ENCODE measurements around the gene ENTPD6.
A peak's percentile ranks its signal among the peaks of the same experiment; 100 is the strongest.

Gene ENTPD6

DNA sequence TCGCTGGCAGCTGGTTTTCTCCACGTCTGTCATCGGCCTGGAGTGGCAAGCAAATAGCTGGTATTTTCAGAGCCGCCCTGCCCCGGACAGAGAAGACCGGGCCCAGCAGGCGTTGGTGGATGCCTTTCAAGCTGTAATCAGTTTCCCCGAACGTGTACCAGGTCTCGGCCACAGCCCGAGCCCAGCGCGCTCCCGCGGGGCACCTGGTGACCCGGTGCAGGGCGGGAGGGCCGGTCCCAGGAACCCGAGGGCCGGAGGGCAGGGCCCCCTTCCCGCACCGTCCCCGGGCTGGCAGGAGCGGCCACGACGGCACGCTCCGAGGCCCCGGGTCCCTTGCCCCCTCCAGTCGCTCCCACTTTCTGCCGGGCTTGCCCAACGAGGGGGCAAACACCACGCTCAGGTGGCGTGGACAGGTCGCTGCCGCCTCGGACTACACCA is 52.0 kb downstream of the ENTPD6 start:
- TF ChIP-seq GATA3 (IDR thresholded peaks at IDR 0.05; ENCODE audit: low read depth, low read length): no peak
- no peak for TF ChIP-seq GATA2 (IDR thresholded peaks at IDR 0.05; ENCODE audit: low read depth, low read length)

DNA sequence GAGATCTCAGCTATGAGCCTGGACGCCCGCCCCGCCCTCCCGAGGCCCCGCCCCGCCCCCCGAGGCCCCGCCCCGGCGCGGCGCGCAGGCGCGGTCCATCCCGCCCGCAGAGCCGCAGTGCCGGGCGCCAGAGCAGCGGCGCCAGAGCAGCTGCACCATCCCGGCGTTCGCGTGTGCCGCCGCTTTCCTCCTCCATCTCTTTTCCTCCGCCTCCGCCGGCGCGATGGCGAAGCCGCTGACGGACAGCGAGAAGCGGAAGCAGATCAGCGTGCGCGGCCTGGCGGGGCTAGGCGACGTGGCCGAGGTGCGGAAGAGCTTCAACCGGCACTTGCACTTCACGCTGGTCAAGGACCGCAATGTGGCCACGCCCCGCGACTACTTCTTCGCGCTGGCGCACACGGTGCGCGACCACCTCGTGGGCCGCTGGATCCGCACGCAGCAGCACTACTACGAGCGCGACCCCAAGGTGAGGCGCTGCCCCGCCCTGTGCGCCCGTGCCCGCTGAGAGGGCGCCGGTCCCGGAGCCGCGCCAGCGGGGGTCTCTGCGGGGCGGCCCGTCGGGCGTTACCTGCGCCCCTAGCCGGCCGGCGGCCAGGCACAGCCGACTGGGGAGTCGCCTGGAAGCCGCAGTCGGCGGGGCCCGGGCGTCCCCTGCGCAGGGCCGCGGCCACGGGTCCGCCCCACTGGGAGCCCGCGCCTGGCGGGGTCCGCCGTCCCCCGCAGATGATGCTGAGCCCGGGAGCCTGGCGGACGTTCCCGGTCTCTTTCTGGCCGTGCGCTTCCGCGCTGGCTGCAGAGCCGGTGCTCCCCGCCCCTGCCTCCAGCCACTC is 52.7 kb downstream of the ENTPD6 start, which contains the start of gene PYGB:
TSS of gene PYGB (plus strand) at position 130 of the 830 bp plus-strand sequence. CDS start at position 224, 94 bp downstream.
- no peak for TF ChIP-seq GATA3 (IDR thresholded peaks at IDR 0.05; ENCODE audit: low read depth, low read length)
- TF ChIP-seq GATA2 (IDR thresholded peaks at IDR 0.05; ENCODE audit: low read depth, low read length): no peak

DNA sequence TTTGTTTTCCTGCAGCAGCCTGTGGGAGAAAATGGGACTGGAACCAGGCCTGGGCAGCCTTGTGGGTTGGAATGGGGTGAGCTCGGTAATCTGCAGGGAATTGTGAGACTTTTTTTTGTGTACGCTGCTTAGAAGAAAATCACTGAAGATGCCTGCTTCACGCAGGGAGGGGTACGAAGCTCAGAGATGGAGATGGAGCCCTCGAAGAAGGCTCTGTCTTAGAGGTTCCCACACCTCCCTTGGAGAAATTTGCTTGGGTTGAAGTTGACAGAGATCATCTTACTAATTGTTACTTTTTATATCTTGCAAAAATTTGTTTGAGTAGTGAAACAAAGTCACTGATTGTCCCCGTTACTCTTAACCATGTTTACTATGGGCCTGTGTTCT is 53.3 kb downstream of the ENTPD6 start:
- no peak for TF ChIP-seq GATA3 (IDR thresholded peaks at IDR 0.05; ENCODE audit: low read depth, low read length)
- TF ChIP-seq GATA2 (IDR thresholded peaks at IDR 0.05; ENCODE audit: low read depth, low read length): no peak

DNA sequence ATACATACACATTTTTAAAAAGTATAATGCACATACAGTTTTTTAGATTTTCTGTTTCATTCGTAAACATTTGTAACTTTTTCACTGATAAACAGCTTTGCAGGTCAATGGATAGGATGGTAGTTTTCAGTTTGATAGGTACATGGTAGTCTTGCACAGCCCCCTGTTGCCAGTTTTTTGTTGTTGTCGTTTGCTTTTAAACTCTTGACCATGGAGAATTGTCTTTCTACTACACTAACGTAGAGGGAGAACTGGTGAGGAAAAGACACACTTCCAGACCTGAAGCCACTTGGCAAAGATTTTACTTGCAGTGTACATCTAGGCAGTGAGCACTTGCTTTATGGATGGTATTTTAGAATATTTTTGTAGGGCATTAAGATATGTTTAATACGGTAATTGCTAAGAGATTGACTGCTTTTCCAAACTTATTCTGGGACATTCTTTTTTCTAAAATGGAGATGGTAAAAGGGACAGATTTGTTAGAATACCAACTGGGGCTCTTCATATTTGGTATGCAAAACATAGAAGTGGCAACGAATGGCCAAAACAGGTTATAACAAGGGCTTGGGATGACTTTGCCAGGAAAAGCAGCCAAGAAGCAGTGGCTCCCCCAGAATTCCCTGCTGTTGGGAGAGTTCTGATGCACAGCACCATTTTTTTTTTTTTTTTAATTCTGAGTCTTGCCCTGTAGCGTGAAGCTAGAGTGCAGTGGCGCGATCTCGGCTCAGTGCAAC is 53.9 kb downstream of the ENTPD6 start:
- TF ChIP-seq GATA3 (IDR thresholded peaks at IDR 0.05; ENCODE audit: low read depth, low read length) (no peak), GATA2 (IDR thresholded peaks at IDR 0.05; ENCODE audit: low read depth, low read length) (no peak)

DNA sequence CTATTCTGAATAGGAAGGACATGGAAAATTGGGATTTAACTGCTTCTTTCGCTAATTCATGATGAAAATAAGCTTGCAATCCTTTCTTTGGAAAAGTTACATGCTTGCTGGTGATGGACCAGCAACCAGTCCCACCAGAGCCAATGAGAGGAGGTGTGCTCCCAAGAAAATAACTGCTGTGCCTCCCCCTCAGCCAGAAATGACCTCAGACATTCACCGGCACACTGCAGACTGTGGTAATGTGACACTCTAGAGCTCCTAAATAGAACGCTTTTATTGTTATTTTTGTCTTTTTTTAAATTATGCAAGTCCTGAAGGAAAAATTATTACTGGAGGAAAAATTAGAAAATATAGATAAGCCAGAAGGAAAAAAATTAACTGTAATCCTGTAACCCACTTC is 55.0 kb downstream of the ENTPD6 start:
- TF ChIP-seq GATA2 (IDR thresholded peaks at IDR 0.05; ENCODE audit: low read depth, low read length) (no peak), GATA3 (IDR thresholded peaks at IDR 0.05; ENCODE audit: low read depth, low read length) (no peak)

DNA sequence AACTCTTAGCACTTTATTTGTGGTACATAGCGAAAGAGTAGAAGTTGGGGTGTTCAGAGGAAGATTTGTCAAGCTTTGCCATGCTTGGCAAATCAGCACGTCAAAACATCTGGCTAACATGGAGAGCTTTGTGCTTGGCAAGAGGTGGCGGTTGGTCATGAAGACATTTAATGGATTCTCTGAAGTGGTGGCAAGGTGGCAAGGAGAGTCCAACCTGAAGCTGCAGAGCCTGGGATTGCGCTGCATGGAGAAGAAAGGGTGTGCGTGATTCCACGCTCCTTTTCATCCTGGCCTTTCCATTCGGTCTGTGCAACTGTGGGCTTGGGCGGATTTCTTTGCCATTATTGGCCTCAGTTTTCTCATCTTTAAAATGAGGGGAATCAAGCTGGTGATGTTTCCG is 55.5 kb downstream of the ENTPD6 start:
- TF ChIP-seq GATA2 (IDR thresholded peaks at IDR 0.05; ENCODE audit: low read depth, low read length) (no peak), GATA3 (IDR thresholded peaks at IDR 0.05; ENCODE audit: low read depth, low read length) (no peak)

DNA sequence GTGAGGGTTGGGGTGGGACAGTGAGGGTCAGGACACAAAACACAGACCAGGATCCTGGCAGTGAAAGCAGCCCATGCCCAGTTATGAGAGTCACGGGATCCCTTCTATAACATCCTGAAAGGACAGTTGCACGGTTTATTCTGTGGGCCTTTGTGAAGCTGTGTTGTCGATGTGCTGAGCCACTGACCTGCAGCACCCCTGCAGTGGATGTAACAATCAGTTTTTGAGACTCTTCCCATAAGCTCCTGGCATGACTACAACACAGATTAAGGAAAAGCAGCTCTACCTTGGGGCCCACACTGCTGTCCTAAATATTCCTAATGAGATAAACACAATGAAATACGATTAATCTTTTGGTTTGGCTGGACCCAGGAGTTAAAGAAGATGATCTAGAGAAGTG is 56.0 kb downstream of the ENTPD6 start:
- TF ChIP-seq GATA2 (IDR thresholded peaks at IDR 0.05; ENCODE audit: low read depth, low read length): no peak
- no peak for TF ChIP-seq GATA3 (IDR thresholded peaks at IDR 0.05; ENCODE audit: low read depth, low read length)

DNA sequence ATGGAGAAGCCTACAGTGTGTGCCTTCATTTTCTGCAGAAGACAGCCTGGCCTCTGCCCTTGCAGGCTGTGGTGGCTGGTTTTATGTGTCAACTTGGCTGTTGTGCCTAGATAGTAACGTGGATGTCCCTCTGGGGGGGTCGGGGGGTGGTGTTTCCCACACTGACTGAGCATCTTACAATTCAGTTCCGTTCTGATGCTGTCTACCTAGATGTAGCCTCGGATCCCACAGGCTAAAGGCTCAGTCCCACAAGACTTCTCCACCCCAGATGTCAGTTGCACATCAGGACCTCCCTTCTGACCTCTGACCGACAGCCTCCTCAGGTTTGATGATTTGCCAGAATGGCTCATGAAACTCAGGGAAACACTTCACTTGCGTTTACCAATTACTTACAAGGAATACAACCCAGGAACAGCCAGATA is 56.7 kb downstream of the ENTPD6 start:
- TF ChIP-seq GATA2 (IDR thresholded peaks at IDR 0.05; ENCODE audit: low read depth, low read length) (no peak), GATA3 (IDR thresholded peaks at IDR 0.05; ENCODE audit: low read depth, low read length) (no peak)

DNA sequence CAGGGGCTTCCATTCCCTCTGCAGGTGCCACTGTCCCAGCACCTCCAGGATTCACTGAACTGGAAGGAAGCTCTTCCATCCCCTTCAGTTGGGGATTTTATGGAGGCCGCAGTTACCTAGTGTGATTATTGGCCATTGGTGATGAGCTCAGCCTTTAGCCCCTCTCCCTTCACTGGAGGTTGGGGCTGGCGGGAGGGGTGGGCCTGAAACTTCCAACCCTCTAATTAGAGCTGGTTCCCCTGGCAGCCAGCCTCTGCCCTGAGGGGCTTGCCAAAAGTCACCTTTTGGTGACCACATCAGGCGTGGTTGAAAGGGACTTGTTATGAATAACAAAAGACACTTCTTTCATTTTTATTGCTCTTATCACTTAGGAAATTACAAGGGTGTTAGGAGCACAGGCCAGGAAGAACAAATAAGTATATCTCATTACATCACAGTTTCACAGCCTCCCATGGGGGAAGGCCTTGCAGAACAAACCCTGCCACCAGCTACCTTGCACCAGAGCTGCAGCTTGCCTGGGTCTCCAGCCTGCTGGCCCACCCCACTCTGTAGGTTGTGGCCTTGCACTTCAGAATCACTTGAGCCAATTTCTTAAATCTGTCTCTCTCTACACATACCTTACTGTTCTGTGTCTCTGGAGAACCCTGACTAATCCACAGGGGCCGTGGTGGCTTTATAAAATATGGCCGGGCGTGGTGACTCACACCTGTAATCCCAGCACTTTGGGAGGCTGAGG is 57.3 kb downstream of the ENTPD6 start:
- TF ChIP-seq GATA3 (IDR thresholded peaks at IDR 0.05; ENCODE audit: low read depth, low read length) (no peak), GATA2 (IDR thresholded peaks at IDR 0.05; ENCODE audit: low read depth, low read length) (no peak)

DNA sequence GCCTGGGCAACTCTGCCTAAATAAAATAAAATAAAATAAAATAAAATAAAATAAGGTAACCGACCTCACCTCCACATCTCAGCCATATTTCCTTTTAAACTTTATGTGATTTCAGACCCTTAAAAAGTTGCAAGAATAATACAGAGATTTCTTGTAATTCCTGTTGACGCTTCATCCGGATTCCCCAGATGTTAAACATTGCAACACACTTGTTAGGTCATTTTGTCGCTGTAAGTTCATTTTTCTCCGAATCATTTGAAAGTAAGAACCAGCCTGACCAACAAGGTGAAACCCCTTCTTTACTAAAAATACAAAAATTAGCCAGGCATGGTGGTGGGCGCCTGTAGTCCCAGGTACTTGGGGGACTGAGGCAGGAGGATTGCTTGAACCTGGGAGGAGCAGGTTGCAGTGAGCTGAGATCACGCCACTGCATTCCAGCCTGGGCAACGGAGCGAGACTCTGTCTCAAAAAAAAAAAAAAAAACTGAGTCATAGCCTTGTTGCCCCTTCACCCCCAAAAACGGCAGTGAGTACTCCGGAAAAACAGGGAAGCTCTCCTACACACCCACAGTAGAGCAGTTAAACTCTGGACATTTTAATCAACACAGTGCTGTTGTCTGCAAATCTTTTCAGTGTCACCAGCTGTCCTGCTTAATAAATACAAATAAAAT is 58.2 kb downstream of the ENTPD6 start:
- TF ChIP-seq GATA2 (IDR thresholded peaks at IDR 0.05; ENCODE audit: low read depth, low read length) (no peak), GATA3 (IDR thresholded peaks at IDR 0.05; ENCODE audit: low read depth, low read length) (no peak)

DNA sequence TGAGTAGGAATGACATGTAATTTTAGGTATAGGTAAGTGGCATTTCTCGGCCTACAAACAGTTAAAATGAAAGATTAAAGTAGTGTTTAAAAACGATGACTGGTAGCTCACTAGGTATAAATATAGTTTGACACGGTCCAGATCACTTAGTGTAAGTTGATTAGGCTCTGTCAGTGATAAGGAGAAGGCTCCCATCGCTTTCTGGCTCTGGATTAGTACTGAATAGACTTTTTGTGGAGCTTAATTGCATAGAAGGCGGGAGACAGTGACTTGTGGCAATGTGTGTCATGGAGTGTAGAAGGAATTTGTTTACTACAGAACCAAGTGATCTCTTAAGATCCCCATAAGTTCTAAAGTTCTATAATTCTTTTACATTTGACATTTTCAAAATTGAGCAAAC is 59.1 kb downstream of the ENTPD6 start:
- TF ChIP-seq GATA3 (IDR thresholded peaks at IDR 0.05; ENCODE audit: low read depth, low read length) (no peak), GATA2 (IDR thresholded peaks at IDR 0.05; ENCODE audit: low read depth, low read length) (peak; percentile 71; the same call in 1 of the 2 replicates)

DNA sequence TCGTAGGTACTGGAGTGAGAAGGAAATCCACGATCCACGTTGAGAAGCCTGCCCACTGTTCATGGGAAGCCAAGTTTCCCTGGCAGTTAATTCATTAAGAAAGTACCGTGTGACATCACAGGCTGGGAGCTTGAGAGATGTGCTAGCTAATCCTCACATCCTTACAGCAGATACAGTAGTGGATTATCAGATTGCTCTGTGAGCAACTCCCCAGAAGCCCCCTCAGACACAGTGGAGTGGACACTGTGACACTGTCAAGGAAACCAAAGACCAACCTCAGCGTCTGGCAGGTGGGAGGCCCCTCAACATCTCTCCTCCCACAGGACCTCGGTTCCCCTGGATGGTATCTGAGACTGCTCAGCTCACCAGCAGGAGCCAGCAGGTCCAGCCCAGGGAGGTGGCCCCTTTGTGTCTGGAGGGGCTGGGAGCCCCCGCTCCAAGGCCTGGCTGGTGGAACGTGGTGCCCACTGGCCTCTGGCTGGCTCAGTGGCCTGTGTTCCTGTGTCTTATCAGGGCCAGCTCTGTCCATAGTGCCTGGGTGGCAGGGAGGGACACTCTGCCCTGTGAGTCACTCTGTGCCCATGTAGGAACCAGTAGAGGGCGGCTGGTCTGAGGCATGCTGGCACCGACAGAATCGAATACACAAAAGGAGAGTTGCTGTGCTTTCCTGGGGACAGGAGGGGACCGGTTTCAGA is 59.6 kb downstream of the ENTPD6 start:
- TF ChIP-seq GATA2 (IDR thresholded peaks at IDR 0.05; ENCODE audit: low read depth, low read length) (no peak; the same call in 1 of the 2 replicates), GATA3 (IDR thresholded peaks at IDR 0.05; ENCODE audit: low read depth, low read length) (no peak)

DNA sequence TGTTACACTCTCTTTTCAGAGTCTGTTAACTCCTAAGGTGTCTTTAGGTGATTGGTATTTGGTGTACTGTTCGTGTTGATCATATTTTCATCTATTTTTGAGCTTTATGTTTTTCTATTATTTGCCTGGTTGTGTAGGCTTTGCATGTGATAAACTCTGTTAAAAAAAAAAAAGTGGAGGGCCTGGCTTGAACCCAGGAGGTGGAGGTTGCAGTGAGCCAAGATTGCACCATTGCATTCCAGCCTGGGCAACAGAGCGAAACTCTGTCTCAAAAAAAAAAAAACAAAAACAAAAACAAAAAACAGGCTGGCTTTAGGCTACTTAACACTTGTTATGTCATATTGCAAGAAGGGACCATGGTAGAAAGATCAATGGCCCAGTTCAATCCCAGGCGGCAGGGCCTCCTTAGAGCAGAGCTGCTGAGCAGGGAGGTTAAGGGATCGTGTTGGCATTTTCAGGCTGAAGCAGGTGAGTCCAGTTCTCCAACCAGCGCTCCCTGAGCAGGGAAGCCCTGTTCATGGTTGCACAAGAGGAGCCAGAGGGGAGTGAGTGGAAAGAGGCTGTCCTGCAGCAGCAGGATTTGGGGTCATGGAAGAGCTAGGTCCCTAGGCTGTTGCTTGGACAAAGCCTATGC is 60.8 kb downstream of the ENTPD6 start:
- TF ChIP-seq GATA3 (IDR thresholded peaks at IDR 0.05; ENCODE audit: low read depth, low read length) (no peak), GATA2 (IDR thresholded peaks at IDR 0.05; ENCODE audit: low read depth, low read length) (no peak)
